Brain microvascular endothelial cell (primary cell): ENCODE results near the gene LMO4.

Experiments
- DNase-seq: peaks from one replicate; pipeline ENCODE4 v3.0.0-alpha.2; 2020
- H3K27ac ChIP-seq: fragments of 250-450 bp; sonication (Bioruptor Pico); 2 replicates; pipeline ENCODE4 v1.5.1; 2020; ENCODE audit warnings: mild to moderate bottlenecking, moderate library complexity
- H3K27me3 ChIP-seq: fragments of 250-450 bp; sonication (Bioruptor Pico); replicated peaks from 2 replicates; pipeline ENCODE4 v1.5.1; 2020; ENCODE audit warnings: mild to moderate bottlenecking
- H3K36me3 ChIP-seq: fragments of 250-450 bp; sonication (Bioruptor Pico); replicated peaks from 2 replicates; pipeline ENCODE4 v1.5.1; 2020; ENCODE audit warnings: mild to moderate bottlenecking
- H3K4me3 ChIP-seq: 2 replicates; pipeline ENCODE4 v1.5.1; 2011; ENCODE audit warnings: low read depth, mild to moderate bottlenecking, control low read depth, low read length, moderate library complexity
- in situ Hi-C: cut with HindIII; loops from 2 replicates; pipeline ENCODE4 v1.10.0; 2017; ENCODE audit warnings: low sequenced_read_pairs, low pct_ligation_motif_present
- TF ChIP-seq, protein P1 (sequence below): IDR thresholded peaks from 2 replicates; pipeline ENCODE4 v1.5.1; 2011; ENCODE audit warnings: low read depth, mild to moderate bottlenecking, moderate library complexity, low read length, control low read depth, inconsistent platforms; ENCODE audit errors: missing control alignments

Gene LMO4

DNA sequence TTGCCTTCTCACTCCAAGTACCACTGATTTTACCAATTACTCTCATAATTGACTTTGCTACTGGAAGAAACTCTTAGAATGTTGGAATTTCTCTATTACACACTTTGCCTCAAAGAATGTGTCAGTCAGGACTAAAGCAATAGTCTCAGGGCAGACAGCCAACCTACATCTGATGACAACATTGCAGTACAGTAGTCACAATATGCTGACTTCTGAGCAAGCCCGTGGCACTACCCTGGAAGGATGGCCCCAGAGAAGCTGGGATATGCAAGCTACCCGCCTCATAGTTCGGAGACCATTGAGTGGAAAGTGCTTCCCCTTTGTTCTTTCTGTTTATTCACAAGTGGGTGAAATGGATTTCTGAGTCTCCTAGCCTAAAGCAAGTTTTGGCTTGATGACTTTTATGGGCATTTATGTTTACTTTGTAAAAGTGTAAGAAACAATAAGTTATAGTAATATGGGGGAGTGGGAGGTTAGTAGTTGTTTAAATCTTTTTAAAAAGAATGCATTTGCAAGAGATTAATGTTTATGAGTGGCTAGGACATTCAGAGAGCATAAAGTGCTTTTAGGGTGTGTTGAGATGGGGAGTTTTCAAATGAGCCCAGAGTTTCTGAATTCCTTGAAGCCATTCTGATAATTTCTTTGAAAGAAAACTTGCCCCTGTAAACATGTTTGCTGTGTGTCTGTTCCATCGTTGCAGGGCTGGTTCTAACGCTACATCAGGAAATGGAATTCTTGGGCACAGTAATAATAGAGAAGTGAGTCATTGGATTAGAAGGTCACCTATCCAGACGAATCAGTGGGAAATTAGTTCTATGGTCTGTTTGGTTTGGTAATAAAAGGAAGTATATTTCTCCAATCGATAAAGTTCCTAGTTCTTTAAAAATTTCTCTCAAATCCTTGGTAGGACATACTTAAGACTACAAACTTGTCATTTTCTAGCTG lies 63.8 kb downstream of the LMO4 start:
- peak; percentile 77 for DNase-seq
- Histone ChIP-seq H3K27ac (no peak overlapping the region), H3K36me3 (no peaks in the 10 kb centered on the region), H3K4me3 (no peak overlapping the region), H3K27me3 (no peaks in the 10 kb centered on the region)
- in situ Hi-C loops: no loop called here
- TF ChIP-seq, protein P1, sequence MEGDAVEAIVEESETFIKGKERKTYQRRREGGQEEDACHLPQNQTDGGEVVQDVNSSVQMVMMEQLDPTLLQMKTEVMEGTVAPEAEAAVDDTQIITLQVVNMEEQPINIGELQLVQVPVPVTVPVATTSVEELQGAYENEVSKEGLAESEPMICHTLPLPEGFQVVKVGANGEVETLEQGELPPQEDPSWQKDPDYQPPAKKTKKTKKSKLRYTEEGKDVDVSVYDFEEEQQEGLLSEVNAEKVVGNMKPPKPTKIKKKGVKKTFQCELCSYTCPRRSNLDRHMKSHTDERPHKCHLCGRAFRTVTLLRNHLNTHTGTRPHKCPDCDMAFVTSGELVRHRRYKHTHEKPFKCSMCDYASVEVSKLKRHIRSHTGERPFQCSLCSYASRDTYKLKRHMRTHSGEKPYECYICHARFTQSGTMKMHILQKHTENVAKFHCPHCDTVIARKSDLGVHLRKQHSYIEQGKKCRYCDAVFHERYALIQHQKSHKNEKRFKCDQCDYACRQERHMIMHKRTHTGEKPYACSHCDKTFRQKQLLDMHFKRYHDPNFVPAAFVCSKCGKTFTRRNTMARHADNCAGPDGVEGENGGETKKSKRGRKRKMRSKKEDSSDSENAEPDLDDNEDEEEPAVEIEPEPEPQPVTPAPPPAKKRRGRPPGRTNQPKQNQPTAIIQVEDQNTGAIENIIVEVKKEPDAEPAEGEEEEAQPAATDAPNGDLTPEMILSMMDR: no peak

DNA sequence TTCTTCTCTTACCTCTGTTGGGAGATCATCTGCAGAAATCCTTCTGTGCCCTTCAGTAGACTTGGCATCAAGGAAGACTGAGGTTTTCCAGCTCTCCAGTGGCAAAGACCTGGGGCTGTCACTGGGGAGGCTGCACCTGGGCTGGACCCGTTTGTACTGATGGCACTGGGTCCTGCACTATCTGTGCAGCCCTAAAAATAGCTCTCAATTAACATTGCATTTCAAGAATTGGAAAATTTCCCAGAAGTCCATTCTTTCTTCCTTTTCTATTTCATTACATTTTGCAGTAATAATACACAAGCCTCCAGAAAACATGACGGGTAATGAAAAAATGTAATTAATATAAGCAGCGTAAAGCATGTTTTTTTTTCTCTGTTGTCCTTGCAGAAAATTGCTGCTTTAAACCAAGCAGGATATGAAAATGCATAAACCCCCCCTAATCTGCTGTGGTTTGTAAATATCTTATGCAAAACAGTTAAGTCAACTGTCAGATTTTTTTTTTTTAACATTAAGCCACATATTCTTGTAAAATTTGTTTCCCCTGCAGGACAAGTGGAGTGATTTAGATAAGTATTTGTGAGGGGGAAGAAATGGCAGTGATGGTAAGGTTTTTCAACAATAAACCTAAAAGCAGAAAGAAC lies 64.9 kb downstream of the LMO4 start:
- no peaks in the 10 kb centered on the region for H3K36me3 ChIP-seq
- no peak overlapping the region for H3K4me3 ChIP-seq
- no peak for DNase-seq
- no peaks in the 10 kb centered on the region for H3K27me3 ChIP-seq
- TF ChIP-seq, protein P1: no peak
- in situ Hi-C loops: no loop called here
- no peak overlapping the region for H3K27ac ChIP-seq

DNA sequence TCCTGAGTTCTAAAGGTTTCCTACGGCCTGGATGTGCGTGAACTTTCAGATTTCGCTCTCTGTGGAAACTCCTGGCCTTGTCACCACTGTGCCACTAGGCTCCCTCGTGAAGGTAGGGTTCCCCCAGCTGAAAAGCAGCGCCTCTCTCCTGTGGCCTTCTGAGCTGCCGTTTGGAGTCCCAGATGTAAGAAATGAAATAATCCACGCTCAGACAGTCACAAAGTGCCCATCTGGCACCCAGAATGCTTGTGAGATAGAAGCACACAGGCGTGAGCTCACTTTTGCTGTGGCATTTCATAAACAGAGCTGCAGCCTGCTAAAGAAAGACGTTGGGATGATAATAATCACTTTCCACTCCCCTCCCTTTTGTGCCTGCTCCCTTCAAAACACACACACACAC lies 65.8 kb downstream of the LMO4 start:
- Histone ChIP-seq H3K27me3 (no peaks in the 10 kb centered on the region), H3K36me3 (no peaks in the 10 kb centered on the region), H3K4me3 (no peak overlapping the region), H3K27ac (no peak overlapping the region)
- TF ChIP-seq, protein P1: no peak
- no peak for DNase-seq
- in situ Hi-C loops: no loop called here

DNA sequence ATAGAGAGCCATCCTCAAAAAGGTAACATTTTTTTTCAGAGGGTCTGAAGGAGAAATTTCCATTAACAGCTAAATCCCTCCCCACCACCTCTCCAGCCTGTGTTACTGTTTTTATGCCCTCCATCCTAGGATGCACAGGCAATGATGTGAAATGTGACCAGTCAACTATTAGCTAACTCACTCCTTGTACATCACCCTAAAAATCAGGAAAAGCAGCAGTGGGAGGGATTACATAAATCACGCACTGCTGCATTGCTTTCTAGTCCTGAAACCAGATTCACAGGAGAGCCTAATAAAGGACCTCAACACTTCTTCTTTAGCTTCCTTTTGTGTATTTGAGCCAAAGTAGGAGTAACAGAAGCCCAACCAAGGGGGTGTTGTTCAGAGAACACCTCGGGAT lies 66.3 kb downstream of the LMO4 start:
- no peak for DNase-seq
- Histone ChIP-seq H3K27me3 (no peaks in the 10 kb centered on the region), H3K36me3 (no peaks in the 10 kb centered on the region), H3K4me3 (no peak overlapping the region), H3K27ac (no peak overlapping the region)
- in situ Hi-C loops: no loop called here
- TF ChIP-seq, protein P1: no peak
